Prostate gland (tissue), 2 donors: ENCODE results near the gene DOCK10. TPM values are rescaled to one million over a fixed set of nuclear protein-coding genes. Genes with fewer than 3 reads are reported as not detected.

Experiments used
- DNase-seq: peaks from one replicate; pipeline ENCODE4 v3.0.0-alpha.2; 2019; ENCODE audit warnings: low spot score
- H3K27ac ChIP-seq, 2 donors: fragments of 200-600 bp; sonication (generic); 2 replicates each; pipeline ENCODE4 v1.5.1; 2017 to 2019
- H3K27me3 ChIP-seq: fragments of 200-600 bp; sonication (generic); replicated peaks from 2 replicates; pipeline ENCODE4 v1.5.1; 2019; ENCODE audit not compliant: insufficient read depth
- H3K36me3 ChIP-seq, 2 donors: fragments of 200-600 bp; sonication (generic); 1 replicate in 1 of 2; 2 replicates in 1 of 2; pipeline versions ENCODE4 v1.5.1 to v1.8.1; 2017 to 2019
- H3K4me1 ChIP-seq: fragments of 200-600 bp; sonication (generic); replicated peaks from 2 replicates; pipeline ENCODE4 v1.5.1; 2019
- H3K4me3 ChIP-seq, 2 donors: fragments of 200-600 bp; sonication (generic); 2 replicates each; pipeline ENCODE4 v1.5.1; 2017 to 2019
- H3K9me3 ChIP-seq: fragments of 200-600 bp; sonication (generic); 2 replicates; pipeline ENCODE4 v1.5.1; 2017
- CTCF ChIP-seq, 4 experiments: fragments of 200-600 bp in 2 of 4; fragments of 450-650 bp in 2 of 4; sonication (generic) in 2 of 4; IDR thresholded peaks; 1 replicate in 3 of 4; 2 replicates in 1 of 4; pipeline ENCODE4 v1.5.1; 2016 to 2019; ENCODE audit warnings: antibody characterized with exemption in 4 of 4, mild to moderate bottlenecking in 2 of 4, moderate library complexity in 2 of 4
- POLR2A ChIP-seq: fragments of 450-650 bp; IDR thresholded peaks from one replicate; pipeline ENCODE4 v1.6.1; 2016; ENCODE audit warnings: antibody characterized with exemption, mild to moderate bottlenecking
- POLR2AphosphoS5 ChIP-seq: sonication (generic); formaldehyde crosslinking; IDR thresholded peaks from one replicate; pipeline ENCODE4 v1.6.1; 2017; ENCODE audit warnings: antibody characterized with exemption
- WGBS: methylation state at CpG from one replicate; pipeline ENCODE4 v1.1.5; 2018; 5-methylcytosine and 5-hydroxymethylcytosine counted together
- intact Hi-C: fragments of 100-400 bp; cut with DNase I; formaldehyde crosslinking; loops from one replicate; pipeline ENCODE4 v1.14.2; 2022
- total RNA-seq, 2 donors: library from RNA; depleted of rRNA; stranded (reverse); fragments of >200 nt; gene quantifications; one replicate each; pipeline ENCODE4 v1.1.0, GENCODE V29; 2016

DOCK10 gene
- total RNA-seq, 2 donors from 2014 or later: 4.8 to 6.2 TPM

DNA sequence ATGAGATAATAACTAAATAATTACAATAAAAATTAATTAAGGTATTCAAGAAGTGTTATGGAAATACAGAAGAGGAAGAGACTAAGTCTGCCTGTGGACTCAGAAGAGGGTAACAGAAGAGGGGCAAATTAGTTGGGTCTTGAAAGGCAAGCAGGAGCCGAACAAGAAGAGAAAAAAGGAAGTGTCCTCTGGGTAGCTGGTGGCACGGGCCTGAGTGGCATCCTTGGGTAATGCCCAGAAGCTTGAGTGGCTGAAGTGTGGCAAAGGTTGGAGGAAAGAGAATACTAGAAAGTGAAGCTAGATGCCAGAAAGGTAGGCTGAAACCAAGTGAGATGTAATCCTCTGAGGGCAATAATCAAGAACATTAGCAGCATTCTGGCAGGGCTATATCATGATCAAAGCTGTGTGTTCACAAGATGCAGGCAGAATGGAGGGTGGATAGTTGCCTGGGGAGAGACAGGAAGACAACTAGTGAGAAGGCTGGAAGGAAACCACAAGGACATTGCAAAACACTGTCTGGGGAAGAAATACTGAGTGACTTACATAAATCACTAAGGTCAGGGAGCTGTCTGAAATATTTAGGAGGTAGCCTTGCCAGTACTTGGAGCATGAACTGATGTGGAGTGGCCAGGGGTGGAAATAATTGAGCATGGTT is 16.2 kb downstream of the DOCK10 start:
- no peak for DNase-seq
- intact Hi-C loops: no loop called here
- H3K9me3 ChIP-seq: no peaks in the 10 kb centered on the region
- H3K27me3 ChIP-seq: no peaks in the 10 kb centered on the region
- H3K4me3 ChIP-seq: no peak overlapping the region
- no peak for TF ChIP-seq CTCF (IDR thresholded peaks at IDR 0.05)
- no peak for TF ChIP-seq POLR2AphosphoS5
- TF ChIP-seq POLR2A: no peak
- no peaks in the 10 kb centered on the region for H3K4me1 ChIP-seq
- 96% methylated on average over 2 of the region's 2 CpGs for WGBS
- H3K36me3 ChIP-seq: no peaks in the 10 kb centered on the region
- no peak overlapping the region for H3K27ac ChIP-seq

DNA sequence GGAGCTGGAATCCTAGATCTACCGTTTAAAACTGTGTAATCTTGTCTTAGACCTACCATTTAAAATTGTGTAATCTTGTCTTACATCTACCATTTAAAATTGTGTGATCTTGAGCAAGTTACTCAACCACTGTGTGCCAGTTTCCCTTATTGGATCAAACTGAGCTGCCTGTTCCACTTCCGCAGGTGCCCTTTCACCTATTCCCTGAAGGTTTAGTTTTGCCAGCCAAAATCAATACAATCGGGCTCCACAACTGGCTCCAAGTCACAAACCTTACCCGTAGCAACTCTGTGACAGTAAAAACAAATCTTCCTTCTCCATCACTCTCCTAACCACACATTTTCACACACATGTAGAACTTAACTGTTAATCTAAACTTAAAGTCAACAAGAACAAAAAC is 20.1 kb downstream of the DOCK10 start:
- 42% methylated on average over 4 of the region's 4 CpGs for WGBS
- DNase-seq: no peak
- intact Hi-C loops: no loop called here

DNA sequence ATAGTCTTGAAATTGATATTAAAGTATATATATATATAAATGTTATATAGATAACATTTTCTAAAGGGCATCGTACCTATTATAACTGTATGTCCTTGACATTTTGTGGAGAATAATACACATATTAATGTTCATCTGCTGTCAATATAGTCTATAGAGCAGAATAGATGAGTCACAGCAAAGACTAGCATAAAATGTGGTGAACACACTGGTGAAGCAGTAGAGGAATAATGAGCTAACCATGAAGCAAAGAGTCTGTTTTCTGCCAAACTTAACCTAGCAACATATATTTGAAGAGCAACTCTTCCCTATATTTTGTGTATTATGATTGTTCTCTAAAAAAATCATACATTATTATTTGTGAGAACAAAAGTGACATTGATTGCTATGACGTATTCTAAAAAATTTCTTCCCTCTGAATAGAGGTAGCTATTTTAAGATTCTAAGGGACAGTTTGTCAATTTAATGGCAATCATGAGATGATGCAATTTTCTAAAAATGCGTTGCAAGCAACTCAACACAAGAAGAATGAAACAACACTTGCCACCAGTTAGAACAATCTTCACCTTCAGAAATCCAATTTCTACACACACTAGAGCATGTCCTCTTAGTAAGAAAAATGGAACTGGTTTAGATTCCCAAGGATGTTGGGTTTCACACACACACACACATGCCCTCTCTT is 22.0 kb downstream of the DOCK10 start:
- TF ChIP-seq POLR2A (no peak), CTCF (IDR thresholded peaks at IDR 0.05) (no peak)
- no peaks in the 10 kb centered on the region for H3K36me3 ChIP-seq
- intact Hi-C loops: no loop called here
- H3K9me3 ChIP-seq: no peaks in the 10 kb centered on the region
- 88% methylated on average over 3 of the region's 3 CpGs for WGBS
- no peak overlapping the region for H3K27ac ChIP-seq
- H3K27me3 ChIP-seq: no peaks in the 10 kb centered on the region
- no peaks in the 10 kb centered on the region for H3K4me1 ChIP-seq
- no peak for DNase-seq
- no peak overlapping the region for H3K4me3 ChIP-seq

More for the DNA sequence above, 20.1 kb downstream of the DOCK10 start:
- H3K27ac ChIP-seq: no peak overlapping the region
- no peak for TF ChIP-seq POLR2A
- no peak for TF ChIP-seq POLR2AphosphoS5
- TF ChIP-seq CTCF (IDR thresholded peaks at IDR 0.05): no peak
- no peaks in the 10 kb centered on the region for H3K27me3 ChIP-seq
- no peak overlapping the region for H3K4me3 ChIP-seq
- no peaks in the 10 kb centered on the region for H3K4me1 ChIP-seq
- no peaks in the 10 kb centered on the region for H3K36me3 ChIP-seq
- no peaks in the 10 kb centered on the region for H3K9me3 ChIP-seq

DNA sequence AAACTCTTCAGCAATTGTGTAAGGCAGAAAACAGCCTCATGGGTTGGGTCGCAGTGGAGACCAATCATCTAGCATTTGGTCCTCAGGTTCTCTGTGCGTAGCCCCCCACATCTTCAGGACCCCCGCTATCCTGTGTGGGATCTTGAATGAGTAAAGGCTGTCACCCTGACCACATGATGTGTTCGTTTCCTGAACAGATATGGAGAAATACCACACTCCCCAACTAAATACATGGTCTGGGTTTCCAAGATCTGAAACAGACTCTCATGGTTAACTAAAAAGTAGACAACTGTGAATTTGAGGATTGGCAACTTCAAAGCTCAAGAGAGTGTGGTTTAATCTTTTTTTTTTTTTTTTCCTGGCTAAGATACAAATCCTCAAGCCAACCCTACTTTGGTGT is 23.2 kb downstream of the DOCK10 start:
- intact Hi-C loops: no loop called here
- H3K36me3 ChIP-seq: no peaks in the 10 kb centered on the region
- no peak overlapping the region for H3K4me3 ChIP-seq
- TF ChIP-seq POLR2A: no peak
- TF ChIP-seq POLR2AphosphoS5: no peak
- no peak for TF ChIP-seq CTCF (IDR thresholded peaks at IDR 0.05)
- no peak overlapping the region for H3K27ac ChIP-seq
- 91% methylated on average over 4 of the region's 4 CpGs for WGBS
- H3K27me3 ChIP-seq: no peaks in the 10 kb centered on the region
- no peaks in the 10 kb centered on the region for H3K9me3 ChIP-seq
- DNase-seq: no peak
- H3K4me1 ChIP-seq: no peaks in the 10 kb centered on the region

DNA sequence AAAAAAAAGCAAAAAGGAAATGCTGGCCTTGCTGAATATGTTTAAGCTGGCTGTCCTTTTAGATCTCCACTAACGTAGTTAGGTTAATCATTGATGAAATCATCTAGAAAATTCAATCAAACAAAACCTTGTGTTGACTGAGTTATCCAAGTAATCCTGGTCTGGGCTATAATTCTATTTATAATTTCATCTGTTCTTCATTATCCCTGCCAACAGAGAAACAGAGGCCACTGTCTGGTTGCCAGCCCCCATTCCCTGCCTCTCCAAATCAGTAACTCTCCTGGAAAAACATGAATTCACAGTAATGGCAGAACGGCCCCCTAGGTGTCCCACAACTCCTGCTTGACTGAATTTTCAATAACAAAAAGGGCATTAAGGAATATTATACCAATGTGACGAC is 24.6 kb downstream of the DOCK10 start:
- no peaks in the 10 kb centered on the region for H3K9me3 ChIP-seq
- TF ChIP-seq POLR2A (no peak), POLR2AphosphoS5 (no peak), CTCF (IDR thresholded peaks at IDR 0.05) (no peak)
- H3K27ac ChIP-seq: no peak overlapping the region
- intact Hi-C loops: no loop called here
- H3K4me1 ChIP-seq: no peaks in the 10 kb centered on the region
- no peaks in the 10 kb centered on the region for H3K27me3 ChIP-seq
- no peaks in the 10 kb centered on the region for H3K36me3 ChIP-seq
- DNase-seq: no peak
- WGBS: 59% methylated on average over 3 of the region's 3 CpGs
- no peak overlapping the region for H3K4me3 ChIP-seq
